Measurements from ENCODE around the gene NVL. TPM values are rescaled to one million over a fixed set of nuclear protein-coding genes. Genes with fewer than 3 reads are reported as not detected.
"Not testable (repeated sequence)": the region's sequence is repeated elsewhere in the genome, so short reads cannot be mapped to it uniquely, and the experiment has no call there.

The NVL gene
- total RNA-seq, 4 donors from 2014 or later: 2.6 to 45.2 (median 28.9) TPM

DNA sequence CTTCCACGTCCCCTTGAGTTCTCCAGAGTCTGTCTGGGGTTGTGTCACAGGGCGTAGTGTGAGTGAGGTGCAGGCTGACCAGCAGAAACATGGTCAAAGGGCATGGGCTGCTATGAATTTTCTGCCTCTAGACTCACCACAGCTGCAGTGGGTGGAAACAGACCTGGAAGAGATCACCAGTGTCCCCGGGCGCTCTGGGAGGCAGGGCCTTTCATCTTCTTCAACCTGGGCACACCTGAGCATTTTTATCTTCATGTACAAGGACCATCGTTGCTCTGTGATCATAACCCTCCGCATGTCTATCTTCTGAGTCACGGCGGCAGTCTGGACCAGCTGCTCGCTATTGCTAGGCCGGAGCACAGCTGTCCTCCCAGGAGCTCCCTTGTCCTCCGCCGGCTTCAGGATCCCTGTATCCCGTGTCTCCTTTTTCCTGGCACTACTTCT is 117.3 kb downstream of the NVL start:
- intact Hi-C loops (cut with DNase I; ENCODE audit: low total_unique reads): no loop called here
- no peaks in the 10 kb centered on the region for H3K27me3 ChIP-seq
- H3K27ac ChIP-seq: no peak overlapping the region
- H3K36me3 ChIP-seq: no peaks in the 10 kb centered on the region
- no peaks in the 10 kb centered on the region for H3K9me3 ChIP-seq
- H3K4me1 ChIP-seq: no peaks in the 10 kb centered on the region
- no peak for DNase-seq
- TF ChIP-seq POLR2A (IDR thresholded peaks at IDR 0.05): no peak
- H3K4me3 ChIP-seq: no peak overlapping the region

DNA sequence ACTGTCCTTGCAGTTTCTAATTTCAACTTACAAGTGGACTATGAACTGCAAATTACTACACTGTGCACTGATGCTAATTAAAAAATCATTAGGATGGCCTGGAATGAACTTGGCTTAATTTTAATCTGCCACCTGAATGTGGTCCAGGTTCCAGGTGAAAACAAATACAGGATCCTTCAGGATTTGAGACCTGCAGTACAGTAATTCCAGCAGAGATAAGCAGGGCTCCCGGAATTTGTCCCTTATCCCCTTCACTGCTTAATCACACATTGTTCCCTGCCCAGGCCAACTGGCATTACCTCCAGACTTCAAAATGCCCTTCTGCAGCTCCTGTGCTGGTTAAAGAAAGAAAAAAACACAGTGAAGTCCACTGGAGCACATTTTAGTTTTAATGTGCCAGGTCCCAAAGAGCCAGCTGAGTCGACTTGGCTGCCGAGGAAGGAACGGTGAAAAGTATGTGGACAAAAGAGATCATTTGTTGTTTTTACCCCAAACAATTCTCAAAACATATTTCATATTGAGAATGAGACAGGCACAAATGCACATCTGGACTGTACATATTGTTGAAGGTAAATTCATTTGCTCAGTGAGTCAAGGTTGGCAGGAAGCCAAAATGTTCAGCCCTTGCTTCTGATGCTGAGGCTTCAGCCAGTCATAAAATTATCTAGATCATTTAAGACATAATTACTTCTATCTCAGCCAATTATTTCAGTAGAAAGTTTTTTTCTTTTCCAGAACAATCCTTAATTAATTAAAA is 118.6 kb downstream of the NVL start:
- peak in 1 of 2 donors; percentile 39 for DNase-seq
- intact Hi-C loops (cut with DNase I; ENCODE audit: low total_unique reads): no loop called here

DNA sequence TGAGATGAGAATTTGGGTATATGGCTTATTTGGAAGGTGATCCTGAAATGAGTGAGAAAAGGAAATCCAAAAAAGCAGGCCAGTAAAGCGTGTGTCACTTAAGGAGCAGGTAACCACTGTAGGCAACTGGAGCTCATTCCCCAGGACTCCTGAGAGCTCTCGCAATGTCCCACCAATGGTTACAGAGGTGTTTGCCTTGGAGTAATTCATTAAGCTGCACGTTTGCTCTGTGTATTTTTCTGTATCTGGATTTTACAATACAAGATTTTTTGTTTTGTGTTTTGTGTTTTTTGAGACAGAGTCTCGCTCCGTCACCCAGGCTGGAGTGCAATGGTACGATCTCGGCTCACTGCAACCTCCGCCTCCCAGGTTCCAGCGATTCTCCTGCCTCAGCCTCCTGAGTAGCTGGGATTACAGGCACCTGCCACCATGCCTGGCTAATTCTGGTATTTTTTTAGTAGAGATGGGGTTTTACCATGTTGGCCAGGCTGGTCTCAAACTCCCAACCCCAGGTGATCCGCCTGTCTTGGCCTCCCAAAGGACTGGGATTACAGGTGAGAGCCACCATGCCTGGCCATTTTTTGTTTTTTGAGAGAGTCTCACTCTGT is 123.9 kb downstream of the NVL start:
- H3K4me1 ChIP-seq; DNase-seq; H3K27me3 ChIP-seq; H3K9me3 ChIP-seq; H3K36me3 ChIP-seq; H3K4me3 ChIP-seq; intact Hi-C loops (cut with DNase I; ENCODE audit: low total_unique reads): not testable (repeated sequence)
- peak overlapping the region in 1 of 2 donors; percentile 37 for H3K27ac ChIP-seq

More for the DNA sequence above, 118.6 kb downstream of the NVL start:
- H3K27me3 ChIP-seq: no peaks in the 10 kb centered on the region
- no peak overlapping the region for H3K27ac ChIP-seq
- H3K36me3 ChIP-seq: no peaks in the 10 kb centered on the region
- TF ChIP-seq POLR2A (IDR thresholded peaks at IDR 0.05): no peak
- TF ChIP-seq, protein P1, sequence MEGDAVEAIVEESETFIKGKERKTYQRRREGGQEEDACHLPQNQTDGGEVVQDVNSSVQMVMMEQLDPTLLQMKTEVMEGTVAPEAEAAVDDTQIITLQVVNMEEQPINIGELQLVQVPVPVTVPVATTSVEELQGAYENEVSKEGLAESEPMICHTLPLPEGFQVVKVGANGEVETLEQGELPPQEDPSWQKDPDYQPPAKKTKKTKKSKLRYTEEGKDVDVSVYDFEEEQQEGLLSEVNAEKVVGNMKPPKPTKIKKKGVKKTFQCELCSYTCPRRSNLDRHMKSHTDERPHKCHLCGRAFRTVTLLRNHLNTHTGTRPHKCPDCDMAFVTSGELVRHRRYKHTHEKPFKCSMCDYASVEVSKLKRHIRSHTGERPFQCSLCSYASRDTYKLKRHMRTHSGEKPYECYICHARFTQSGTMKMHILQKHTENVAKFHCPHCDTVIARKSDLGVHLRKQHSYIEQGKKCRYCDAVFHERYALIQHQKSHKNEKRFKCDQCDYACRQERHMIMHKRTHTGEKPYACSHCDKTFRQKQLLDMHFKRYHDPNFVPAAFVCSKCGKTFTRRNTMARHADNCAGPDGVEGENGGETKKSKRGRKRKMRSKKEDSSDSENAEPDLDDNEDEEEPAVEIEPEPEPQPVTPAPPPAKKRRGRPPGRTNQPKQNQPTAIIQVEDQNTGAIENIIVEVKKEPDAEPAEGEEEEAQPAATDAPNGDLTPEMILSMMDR (IDR thresholded peaks at IDR 0.05): no peak
- no peak overlapping the region for H3K4me3 ChIP-seq
- no peaks in the 10 kb centered on the region for H3K9me3 ChIP-seq
- no peaks in the 10 kb centered on the region for H3K4me1 ChIP-seq

DNA sequence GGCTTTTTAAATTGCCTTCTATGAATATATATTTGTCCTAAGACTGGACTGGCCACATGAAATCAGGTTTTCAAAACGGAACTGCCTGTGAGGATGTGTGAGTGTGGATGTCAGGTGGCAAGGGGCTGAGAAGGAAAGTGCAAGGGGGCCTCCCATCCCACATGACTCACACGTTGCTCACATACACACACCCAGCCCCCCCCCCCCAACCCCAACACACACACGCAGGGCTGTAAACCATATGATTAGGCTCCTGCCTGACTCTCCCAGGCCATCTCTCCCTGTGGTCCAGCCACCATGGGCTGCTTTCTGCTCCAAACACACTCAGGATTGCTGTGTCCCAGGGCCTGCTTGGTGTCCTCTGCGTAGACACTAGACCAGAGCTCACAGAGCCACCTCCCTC is 124.5 kb downstream of the NVL start:
- no peaks in the 10 kb centered on the region for H3K9me3 ChIP-seq
- intact Hi-C loops (cut with DNase I; ENCODE audit: low total_unique reads): no loop called here
- H3K4me3 ChIP-seq: no peak overlapping the region
- no peaks in the 10 kb centered on the region for H3K36me3 ChIP-seq
- no peaks in the 10 kb centered on the region for H3K27me3 ChIP-seq
- no peak for DNase-seq
- H3K4me1 ChIP-seq: no peaks in the 10 kb centered on the region
- peak overlapping the region in 1 of 2 donors; percentile 37 for H3K27ac ChIP-seq
- no peak for TF ChIP-seq POLR2A (IDR thresholded peaks at IDR 0.05)
- TF ChIP-seq, protein P1 (IDR thresholded peaks at IDR 0.05): no peak

DNA sequence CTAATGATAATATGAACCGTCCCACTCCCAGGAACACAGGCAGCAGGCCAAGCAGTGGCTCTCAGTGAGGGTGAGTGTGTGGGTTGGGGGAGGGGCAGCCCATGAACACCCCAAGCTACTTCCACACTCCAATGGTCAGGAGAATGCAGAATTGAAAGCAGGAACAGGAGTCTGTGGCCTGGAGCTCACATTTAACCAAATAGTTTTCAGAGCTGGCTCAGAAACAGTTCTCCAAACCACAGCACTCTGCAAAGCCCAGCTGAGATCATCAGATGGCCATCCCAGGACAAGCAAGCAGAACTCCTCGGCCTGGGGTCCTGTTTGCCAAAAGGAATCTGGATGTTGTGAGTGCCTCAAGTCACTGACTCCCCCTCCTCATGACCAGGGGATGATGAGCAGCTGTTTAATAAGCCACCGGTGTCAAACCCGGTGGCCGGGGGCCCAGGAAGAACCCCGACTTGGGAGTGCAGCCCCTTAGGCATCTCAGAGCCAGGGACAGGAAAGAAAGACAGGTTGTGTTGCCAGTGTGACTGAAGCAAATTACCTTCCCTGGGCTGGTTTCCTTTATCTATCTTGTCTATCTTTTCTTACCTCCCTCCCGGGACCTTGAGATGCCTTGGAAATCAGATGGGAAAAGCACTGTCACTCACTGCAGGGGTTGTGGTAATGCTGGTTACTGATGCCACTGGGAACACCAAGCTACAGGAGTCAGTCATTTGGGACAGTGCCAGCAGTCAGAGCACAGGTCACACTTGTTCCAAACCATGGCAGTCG is 126.5 kb downstream of the NVL start:
- Histone ChIP-seq H3K9me3 (no peaks in the 10 kb centered on the region), H3K27ac (no peak overlapping the region), H3K36me3 (no peaks in the 10 kb centered on the region), H3K4me3 (no peak overlapping the region), H3K27me3 (no peaks in the 10 kb centered on the region), H3K4me1 (no peaks in the 10 kb centered on the region)
- TF ChIP-seq, protein P1 (IDR thresholded peaks at IDR 0.05): no peak
- TF ChIP-seq POLR2A (IDR thresholded peaks at IDR 0.05): no peak
- no peak for DNase-seq
- intact Hi-C loops (cut with DNase I; ENCODE audit: low total_unique reads): no loop called here

DNA sequence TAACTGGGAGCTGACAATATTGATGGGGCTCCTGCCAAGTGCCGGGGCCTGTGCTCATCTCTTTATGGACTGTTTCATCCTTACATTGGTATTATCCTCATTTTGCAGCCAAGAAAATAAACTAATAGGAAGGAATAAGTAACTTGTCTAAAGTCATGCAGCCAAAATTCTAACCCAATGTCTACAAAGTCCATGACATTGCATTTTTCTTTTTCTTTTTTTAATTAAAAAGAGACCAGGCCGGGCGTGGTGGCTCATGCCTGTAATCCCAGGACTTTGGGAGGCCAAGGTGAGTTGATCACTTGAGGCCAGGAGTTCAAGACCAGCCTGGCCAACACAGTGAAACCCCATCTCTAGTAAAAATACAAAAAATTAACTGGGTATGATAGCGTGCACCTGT is 128.1 kb downstream of the NVL start:
- Histone ChIP-seq H3K27me3 (no peaks in the 10 kb centered on the region), H3K4me1 (no peaks in the 10 kb centered on the region), H3K27ac (no peak overlapping the region), H3K36me3 (no peaks in the 10 kb centered on the region), H3K9me3 (no peaks in the 10 kb centered on the region), H3K4me3 (no peak overlapping the region)
- intact Hi-C loops (cut with DNase I; ENCODE audit: low total_unique reads): no loop called here
- DNase-seq: no peak
- TF ChIP-seq, protein P1 (IDR thresholded peaks at IDR 0.05): no peak
- TF ChIP-seq POLR2A (IDR thresholded peaks at IDR 0.05): no peak

All from uterus (tissue), 4 donors.